Skin epidermis (tissue), 12 donors: ENCODE results near the gene AGTR1.
A peak's percentile ranks its signal among the peaks of the same experiment; 100 is the strongest.
"Not testable (repeated sequence)": the region's sequence is repeated elsewhere in the genome, so short reads cannot be mapped to it uniquely, and the experiment has no call there.

Source experiments
- H3K27ac ChIP-seq, 21 experiments: fragments of 200-600 bp; sonication (generic) in 11 of 21; one replicate each; pipeline ENCODE4 v1.5.0; 2020; ENCODE audit warnings: mild to moderate bottlenecking in 3 of 21, inconsistent platforms in 2 of 21, moderate library complexity in 2 of 21
- H3K4me3 ChIP-seq, 7 experiments: fragments of 200-600 bp; sonication (generic) in 2 of 7; one replicate each; pipeline ENCODE4 v1.5.0; 2020; ENCODE audit warnings: inconsistent platforms in 2 of 7, mild to moderate bottlenecking in 2 of 7, moderate library complexity in 1 of 7

AGTR1 gene

GRCh38 chr3:148717885-148718561, 20.3 kb downstream of the AGTR1 start:
- no peak overlapping the region for H3K27ac ChIP-seq
- no peak overlapping the region for H3K4me3 ChIP-seq

GRCh38 chr3:148718982-148719862, 21.5 kb downstream of the AGTR1 start:
- Histone ChIP-seq H3K27ac (no peak overlapping the region), H3K4me3 (no peak overlapping the region)

GRCh38 chr3:148720873-148721272, 23.2 kb downstream of the AGTR1 start:
- Histone ChIP-seq H3K4me3 (no peak overlapping the region), H3K27ac (no peak overlapping the region)

- no peak overlapping the region for H3K4me3 ChIP-seq
- peak overlapping the region in 5 of 21 experiments; percentile 0 to 56 (median 4) for H3K27ac ChIP-seq
Observed at GRCh38 chr3:148723631-148724030, 25.9 kb downstream of the AGTR1 start.

GRCh38 chr3:148727231-148727630, 29.5 kb downstream of the AGTR1 start:
- Histone ChIP-seq H3K4me3 (no peak overlapping the region), H3K27ac (no peak overlapping the region)

- Histone ChIP-seq H3K4me3 (no peak overlapping the region), H3K27ac (peak overlapping the region in 1 of 21 experiments; percentile 11)
Observed at GRCh38 chr3:148728753-148729152, 31.1 kb downstream of the AGTR1 start.

- H3K4me3 ChIP-seq, result no peak overlapping the region
- H3K27ac ChIP-seq, result no peak overlapping the region
Observed at GRCh38 chr3:148729476-148730055, 31.9 kb downstream of the AGTR1 start.

- no peak overlapping the region for H3K27ac ChIP-seq
- no peak overlapping the region for H3K4me3 ChIP-seq
Observed at GRCh38 chr3:148730676-148731075, 33.0 kb downstream of the AGTR1 start.

- H3K4me3 ChIP-seq, result no peak overlapping the region
- no peak overlapping the region for H3K27ac ChIP-seq
Observed at GRCh38 chr3:148735597-148735996, 37.9 kb downstream of the AGTR1 start.

DNA sequence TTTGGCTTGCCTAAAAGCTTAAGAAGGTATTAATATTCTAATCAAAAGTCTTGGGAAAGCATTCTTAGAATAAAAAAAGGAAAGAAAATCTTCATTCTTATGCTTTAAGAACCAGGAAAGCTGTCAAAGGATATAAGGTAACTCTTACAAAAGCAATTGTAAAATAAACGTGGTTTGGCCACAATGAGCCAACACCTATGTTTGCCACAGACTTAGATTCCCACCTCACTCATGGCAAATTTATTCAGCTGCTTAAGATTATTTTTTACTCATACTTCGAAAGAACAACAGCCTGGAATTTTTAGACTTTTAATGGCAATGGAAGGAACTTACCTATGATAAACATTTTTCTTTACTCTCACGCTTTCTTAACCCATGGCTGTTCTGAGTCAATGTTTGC, 38.4 kb downstream of the AGTR1 start:
- Histone ChIP-seq H3K4me3 (no peak overlapping the region), H3K27ac (no peak overlapping the region)

DNA sequence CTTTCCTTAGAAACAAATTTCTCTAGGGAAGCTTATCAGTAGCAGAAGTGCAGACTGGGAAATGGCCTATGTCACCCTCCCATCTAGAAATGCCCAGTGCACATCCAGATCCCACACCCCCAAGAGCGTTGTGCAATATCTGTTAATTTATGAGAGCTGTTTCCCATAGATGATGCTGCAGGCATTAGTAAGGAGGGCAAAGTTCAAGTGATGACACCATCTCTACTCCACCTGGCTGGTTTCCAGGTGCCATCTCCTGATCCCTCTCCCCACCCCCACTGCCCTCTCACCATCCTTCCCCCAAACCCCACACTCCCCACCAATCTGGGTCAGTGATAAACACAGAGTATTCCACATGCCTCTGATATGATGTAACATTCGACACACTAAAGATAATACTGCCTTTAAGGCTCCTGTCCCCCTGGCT, 39.4 kb downstream of the AGTR1 start:
- Histone ChIP-seq H3K4me3 (no peak overlapping the region), H3K27ac (no peak overlapping the region)

- H3K4me3 ChIP-seq, result no peak overlapping the region
- H3K27ac ChIP-seq, result no peak overlapping the region
Observed at GRCh38 chr3:148739720-148740119, 42.0 kb downstream of the AGTR1 start.

- Histone ChIP-seq H3K4me3 (no peak overlapping the region), H3K27ac (no peak overlapping the region)
Observed at GRCh38 chr3:148740291-148740690, 42.6 kb downstream of the AGTR1 start.

- Histone ChIP-seq H3K27ac (no peak overlapping the region), H3K4me3 (no peak overlapping the region)
Observed at GRCh38 chr3:148741219-148741618, 43.5 kb downstream of the AGTR1 start.

DNA sequence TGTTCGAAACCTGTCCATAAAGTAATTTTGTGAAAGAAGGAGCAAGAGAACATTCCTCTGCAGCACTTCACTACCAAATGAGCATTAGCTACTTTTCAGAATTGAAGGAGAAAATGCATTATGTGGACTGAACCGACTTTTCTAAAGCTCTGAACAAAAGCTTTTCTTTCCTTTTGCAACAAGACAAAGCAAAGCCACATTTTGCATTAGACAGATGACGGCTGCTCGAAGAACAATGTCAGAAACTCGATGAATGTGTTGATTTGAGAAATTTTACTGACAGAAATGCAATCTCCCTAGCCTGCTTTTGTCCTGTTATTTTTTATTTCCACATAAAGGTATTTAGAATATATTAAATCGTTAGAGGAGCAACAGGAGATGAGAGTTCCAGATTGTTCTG, 44.4 kb downstream of the AGTR1 start:
- no peak overlapping the region for H3K4me3 ChIP-seq
- no peak overlapping the region for H3K27ac ChIP-seq

GRCh38 chr3:148746053-148746452, 48.4 kb downstream of the AGTR1 start:
- Histone ChIP-seq H3K4me3 (no peak overlapping the region), H3K27ac (no peak overlapping the region)

- H3K27ac ChIP-seq, result no peak overlapping the region
- H3K4me3 ChIP-seq, result no peak overlapping the region
Observed at GRCh38 chr3:148748283-148748682, 50.6 kb downstream of the AGTR1 start.

DNA sequence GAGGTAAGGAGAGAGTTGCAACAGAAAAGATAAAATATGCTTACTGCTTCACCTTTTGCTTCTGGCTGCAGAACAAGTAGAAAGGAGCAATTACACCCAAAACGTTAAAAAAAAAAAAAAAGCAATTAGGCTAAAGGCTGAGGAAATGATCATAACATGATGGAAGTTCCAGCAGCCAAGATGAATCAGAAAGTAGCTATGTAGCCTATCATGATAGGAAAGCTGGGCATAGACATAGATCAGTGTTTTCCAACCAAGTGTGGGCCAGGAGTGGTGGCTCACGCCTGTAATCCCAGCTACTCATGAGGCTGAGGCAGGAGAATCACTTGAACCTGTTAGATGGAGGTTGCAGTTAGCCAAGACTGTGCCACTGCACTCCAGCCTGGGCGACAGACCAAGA, 52.6 kb downstream of the AGTR1 start:
- H3K27ac ChIP-seq, result no peak overlapping the region
- H3K4me3 ChIP-seq, result no peak overlapping the region

DNA sequence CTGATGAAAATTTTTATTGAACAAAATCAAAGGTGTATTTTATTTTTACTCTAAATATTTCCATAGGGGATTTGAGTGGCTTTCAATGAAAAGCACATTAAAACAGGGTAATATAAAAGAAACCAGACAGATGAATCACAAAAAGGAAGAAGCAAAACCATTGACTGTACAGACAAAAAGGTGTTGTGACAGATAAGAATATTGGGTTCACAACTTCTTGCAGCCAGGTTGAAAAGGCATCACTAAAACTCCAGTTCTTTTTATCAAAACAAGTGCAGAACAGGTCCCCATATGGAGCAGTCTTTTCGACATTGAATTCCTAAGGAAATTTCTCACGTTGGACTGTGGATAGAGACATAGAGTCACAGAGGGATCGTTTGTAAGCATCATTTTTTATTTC, 53.8 kb downstream of the AGTR1 start:
- H3K4me3 ChIP-seq, result no peak overlapping the region
- H3K27ac ChIP-seq, result no peak overlapping the region

GRCh38 chr3:148753385-148753784, 55.7 kb downstream of the AGTR1 start:
- not testable (repeated sequence) for H3K4me3 ChIP-seq, H3K27ac ChIP-seq

GRCh38 chr3:148755570-148755969, 57.9 kb downstream of the AGTR1 start:
- Histone ChIP-seq H3K4me3 (no peak overlapping the region), H3K27ac (no peak overlapping the region)
